ENCODE measurements around the gene RAB40C.

RAB40C gene

DNA sequence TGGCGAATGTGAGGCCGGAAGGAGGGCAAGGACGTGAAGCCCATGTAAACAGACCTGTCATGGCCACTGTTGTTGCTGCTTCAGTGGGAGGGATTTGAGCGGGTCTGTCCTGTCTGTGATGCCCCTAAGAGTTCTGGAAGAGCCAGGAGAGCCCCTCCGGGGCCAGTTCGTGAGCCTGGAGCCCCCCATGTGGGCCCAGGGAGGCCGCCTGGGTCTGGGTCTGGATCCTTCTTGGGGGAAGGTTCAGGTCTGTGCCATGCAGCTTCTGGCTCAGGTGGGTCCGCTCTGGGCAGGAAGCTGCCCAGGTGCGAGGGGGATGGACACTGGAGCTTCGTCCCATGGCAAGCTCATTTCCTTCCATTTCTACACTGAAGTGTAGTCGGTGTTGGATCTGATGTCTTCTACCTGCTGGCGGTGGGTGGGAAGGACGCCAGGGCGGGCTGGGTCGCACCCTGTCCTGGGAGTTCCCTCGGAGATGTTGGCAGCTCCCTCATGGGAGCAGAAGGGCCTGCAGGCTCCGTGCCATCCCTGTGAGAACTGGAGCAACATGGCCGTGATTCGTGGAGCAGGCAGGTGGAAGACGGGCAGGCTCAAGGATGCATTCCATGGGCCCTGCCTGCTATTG lies 29.7 kb downstream of the RAB40C start:
- no peak for DNase-seq

DNA sequence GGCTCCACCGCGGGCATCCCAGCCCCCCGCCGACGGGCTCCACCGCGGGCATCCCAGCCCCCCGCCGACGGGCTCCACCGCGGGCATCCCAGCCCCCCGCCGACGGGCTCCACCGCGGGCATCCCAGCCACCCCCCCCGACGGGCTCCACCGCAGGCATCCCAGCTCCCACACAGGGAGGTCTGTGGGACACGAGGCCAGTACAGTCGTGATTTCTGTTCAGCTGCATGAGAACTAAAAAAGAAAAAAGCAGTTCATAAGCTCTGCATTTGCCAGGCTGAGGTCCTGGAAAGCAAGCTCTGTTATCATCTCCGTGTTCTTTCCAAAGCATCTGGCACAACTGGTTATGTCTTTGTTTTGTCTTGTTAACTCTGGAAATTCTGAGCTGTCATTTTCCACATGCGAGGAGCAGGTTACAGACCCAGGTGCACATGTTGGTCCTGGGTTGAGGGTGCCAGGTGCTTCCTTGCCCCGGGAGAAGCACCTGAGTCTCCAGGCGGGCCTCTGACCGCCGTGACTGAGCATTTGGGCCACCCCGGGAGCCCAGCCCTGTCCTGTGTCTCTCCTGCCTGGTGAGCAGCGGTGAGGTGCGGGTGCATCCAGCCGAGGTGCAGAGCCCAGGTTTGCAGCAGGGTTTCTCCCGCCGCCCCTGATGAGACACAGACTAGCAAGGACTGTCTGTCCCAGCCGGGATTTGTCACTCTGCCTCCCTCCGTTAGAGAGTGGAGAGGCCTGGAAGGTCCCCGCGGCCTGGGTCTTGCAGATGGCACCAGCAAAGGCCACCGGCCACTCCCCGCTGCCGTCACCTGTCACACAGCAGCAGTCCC lies 31.0 kb downstream of the RAB40C start:
- DNase-seq, result no peak

DNA sequence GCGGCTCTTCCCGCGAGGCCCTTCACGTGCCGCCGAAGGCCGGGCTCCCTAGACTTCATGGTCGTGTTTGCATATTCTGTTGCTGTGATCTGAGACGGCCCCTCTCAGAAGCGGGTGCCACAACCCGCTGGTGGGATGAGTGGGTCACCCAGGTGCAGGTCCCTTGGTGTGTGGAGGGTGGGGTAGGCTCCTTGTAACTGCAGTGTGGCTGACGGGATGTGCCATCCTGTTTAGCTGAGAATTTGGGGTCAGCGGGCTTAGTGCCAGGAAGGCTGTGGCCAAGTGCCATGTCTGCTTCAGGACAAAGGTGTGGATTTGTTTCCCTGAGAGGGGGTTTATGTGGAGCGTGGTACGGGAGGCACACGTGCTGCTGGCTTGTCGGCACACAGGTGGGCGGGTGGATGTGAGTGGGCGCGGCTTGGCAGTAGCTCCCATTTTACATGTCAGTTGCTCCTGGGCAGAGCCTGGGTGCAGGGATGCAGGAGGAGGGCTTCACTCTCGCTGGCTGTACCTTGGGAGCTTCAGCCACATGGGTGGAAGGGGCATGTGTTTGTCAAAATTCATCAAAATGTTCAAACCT lies 31.8 kb downstream of the RAB40C start:
- no peak for DNase-seq

DNA sequence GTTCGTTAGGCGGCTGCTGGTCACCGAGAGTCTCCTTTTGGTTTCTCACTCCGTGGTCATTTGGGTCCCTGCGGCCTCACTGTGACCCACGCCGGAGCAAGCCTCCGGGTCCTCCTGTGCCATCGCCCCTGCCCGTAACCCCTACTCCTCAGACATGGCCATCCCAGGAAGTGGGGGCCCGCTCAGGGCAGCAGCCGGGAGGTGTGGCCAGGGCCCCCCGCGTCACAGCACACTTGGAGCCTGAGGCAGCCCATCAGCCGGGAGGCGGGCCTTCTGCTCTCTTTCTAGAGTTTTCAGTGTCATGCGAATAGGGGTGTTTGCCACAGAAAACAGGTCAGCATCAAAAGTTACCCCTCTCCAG lies 33.0 kb downstream of the RAB40C start:
- DNase-seq, result no peak

DNA sequence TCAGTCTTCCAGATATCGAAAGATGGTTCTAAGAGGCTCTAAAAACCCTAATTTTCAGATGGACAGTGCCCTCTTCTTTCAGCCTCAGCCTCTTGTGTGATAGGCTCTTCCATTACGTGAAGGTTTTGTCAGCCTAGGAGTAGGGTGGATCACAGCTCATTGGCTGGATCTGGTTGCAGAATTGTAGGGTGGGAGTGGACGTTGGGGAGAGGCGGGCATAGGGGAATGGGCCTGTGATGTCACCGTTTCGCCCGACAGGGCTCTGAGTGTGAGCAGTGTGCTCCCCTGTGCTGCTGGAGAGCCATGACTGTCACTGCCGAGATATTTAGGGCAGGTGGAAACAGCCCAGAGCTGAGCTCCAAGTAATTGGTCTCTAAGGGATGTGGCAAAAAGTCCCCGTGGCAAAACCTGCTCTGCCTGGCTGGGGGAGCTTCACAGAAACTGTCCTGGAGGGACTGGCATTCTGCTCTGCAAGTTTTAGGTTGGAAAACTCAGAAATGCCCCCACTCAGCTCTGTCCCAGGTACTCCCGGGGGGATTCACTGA lies 34.7 kb downstream of the RAB40C start:
- no peak for DNase-seq

DNA sequence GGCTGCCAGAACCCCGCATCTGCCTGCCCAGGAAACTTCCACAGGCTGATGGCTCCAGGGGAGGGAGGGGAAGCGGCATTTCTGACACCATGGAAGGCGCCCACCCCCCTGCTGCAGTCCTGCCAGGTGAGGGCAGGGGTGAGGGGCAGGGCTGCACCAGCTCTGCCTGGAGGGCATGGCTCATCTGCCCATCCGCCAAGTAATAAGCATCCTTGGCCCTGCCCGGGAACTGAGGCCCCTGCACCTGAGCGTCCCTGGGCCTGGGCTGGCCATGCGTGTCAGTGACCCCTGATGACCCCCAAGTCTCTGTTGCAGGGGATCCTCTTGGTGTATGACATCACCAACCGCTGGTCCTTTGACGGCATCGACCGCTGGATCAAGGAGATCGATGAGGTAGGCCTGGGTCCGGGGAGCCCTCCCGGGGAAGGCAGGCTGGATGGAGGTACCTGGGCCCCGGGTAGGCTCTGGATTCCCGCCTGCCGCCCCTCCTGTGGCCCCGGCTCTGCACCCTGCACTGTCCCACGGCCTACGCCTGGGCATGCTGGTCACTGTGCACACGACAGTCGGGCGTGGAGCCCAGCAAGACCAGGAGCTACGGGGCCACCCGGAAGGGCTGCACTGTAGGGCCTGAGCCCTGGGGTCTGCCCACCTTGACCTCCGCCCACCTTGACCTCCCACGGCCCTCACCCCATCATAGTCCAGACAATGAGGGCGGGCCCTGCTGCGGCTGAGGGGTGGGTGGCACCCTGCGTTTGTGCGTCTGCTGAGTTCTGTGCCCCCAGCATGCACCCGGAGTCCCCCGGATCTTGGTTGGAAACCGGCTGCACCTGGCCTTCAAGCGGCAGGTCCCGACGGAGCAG lies 35.5 kb downstream of the RAB40C start:
- no peak for DNase-seq

DNA sequence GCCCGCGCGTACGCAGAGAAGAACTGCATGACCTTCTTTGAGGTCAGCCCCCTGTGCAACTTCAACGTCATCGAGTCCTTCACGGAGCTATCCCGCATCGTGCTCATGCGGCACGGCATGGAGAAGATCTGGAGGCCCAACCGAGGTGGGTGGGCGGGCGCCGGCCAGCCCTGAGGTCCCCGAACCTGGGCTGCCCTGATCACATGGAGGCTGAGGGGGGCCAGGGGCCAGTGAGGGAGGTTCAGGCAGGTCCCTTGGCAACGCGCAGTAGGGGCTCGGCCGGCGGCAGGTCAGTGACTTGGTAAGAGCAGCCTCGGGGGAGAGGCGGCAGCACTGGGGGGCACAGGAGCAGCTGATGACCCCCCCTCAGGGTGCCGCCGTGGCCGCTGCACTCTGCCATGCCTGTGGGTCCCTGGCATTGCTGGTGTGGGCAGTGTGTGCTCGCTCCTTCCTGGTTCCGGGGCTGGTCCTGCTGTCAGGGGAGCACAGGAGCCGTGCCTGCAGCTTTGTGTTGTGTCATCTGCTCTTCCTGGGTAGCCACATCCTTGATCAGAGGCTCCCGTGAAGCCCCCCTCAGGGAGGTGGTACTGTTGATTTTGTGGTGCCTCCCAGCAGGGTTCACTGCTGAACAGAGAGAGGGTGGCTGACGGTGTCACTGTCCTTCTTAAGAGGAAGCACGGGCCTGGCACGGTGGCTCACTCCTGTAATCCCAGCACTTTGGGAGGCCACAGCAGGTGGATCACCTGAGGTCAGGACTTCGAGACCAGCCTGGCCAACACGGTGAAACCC lies 36.3 kb downstream of the RAB40C start:
- DNase-seq, result no peak

DNA sequence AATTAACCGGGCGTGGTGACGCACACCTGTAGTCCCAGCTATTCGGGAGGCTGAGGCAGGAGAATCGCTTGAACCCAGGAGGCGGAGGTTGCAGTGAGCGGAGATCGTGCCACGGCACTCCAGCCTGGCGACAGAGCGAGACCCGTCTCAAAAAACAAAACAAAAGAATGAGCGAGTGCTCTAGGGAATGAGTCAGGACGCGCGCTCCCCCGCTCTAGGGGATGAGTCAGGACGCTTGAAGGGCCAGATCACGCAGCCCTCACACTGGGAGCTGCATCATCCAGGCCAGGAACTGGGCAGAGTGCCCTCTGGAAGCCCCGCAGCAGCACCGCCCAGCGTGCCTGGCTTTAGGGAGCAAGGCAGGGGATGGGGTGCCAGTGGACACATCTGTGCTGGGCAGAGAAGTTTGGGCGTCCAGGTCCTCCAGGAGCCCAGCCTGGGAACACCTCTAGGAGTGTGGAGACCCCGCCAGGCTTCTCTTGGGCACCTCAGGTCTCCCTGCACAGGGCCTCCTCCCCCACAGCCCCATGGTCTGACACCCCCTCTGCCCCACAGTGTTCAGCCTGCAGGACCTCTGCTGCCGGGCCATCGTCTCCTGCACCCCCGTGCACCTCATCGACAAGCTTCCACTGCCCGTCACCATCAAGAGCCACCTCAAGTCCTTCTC lies 37.1 kb downstream of the RAB40C start:
- no peak for DNase-seq

DNA sequence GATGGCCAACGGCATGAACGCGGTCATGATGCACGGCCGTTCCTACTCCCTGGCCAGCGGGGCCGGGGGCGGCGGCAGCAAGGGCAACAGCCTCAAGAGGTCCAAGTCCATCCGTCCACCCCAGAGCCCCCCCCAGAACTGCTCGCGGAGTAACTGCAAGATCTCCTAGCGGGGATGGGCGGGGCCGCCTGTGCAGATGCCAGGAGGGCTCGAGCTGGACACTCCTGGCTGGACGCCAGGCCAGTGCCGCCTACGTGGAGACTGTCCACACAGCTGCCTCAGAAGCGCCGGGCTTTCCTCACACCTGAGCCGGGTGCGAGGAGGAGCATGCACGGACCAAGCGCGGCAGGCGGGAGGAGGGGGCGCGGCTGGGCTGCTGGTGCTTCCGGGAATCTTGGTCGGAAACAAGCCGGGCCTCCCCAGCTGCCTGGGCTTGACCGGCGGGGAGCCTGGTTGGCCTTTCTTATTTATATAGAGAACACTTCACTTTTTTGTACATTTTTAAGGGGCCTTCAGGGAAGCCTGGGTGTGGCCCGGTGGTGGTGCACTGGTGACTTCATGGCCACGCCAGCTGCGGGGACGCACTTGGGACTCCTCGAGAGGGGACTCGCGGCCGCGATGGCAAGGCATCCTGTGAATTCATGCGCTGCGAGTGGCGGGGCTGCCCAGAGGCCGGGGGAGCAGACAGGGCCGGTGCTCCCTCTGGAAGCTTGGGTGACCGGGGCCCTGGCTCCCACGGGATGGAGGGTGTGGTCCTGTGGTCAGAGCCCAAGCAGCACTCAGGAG lies 37.8 kb downstream of the RAB40C start:
- DNase-seq, result no peak

DNA sequence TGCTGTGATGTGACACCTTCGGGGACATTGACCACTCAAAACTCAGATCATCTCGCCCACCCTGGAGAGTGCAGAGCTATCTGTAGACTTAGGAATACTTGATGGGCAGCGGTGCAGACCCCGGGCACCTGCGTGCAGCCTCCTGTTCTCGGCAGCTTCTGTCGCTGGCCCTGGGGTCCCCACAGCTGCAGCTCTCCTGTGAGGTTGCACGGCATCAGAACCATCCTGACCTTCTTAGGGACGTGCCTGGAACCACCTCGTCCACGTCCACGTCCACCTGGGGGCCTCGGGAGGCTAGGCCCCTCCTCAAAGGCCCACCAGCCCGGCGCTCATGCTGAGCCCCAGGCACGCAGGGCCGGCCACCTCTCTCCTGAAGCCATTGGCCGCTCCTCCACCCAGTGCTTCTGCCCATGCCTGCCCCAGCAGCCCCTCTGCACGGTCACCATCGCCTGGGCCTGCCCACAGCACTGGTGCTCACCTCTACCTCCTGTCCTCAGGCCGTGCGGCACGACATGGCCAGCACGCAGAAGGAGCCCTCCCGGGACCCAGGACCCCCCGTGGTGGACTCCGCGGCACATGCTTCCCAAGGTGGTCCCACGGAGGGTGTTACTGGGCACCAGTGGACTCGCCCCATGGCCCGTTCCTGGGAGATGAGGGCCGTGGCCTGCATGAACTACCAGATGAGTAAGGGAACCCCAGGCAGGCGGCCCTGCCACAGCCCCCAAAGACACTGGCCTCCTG lies 38.6 kb downstream of the RAB40C start:
- no peak for DNase-seq

DNA sequence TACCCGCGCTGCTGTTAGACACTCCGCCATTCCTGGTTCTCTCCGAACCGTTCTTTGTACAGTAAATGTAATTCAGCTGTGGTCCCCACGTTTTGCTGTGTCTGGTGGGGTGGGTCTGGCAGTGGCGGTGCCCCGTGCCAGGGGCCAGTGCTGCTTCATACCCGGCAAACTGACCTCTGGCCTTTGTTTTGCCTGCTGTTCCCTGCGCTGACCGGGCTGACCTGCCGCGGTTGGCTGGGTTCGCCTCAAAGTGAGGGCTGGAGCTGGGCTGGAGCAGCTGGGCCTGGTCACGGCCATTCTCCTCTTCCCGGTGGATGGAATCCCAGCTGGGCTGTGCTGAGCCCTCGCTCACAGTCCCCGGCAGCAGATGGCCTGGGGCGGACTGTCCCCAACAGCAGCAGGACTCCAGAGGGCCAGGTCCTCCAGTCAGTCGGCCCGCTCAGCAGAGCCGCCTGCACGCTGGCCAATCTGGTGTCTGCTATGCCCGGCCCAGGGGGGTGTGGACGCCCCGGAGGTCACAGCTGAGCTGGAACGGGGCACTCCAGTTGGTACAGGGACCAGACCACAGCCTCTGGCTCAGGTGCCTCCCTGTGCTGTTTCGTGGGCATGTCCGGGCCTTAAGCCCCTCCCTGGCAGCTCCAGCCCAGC lies 39.4 kb downstream of the RAB40C start:
- no peak for DNase-seq

DNA sequence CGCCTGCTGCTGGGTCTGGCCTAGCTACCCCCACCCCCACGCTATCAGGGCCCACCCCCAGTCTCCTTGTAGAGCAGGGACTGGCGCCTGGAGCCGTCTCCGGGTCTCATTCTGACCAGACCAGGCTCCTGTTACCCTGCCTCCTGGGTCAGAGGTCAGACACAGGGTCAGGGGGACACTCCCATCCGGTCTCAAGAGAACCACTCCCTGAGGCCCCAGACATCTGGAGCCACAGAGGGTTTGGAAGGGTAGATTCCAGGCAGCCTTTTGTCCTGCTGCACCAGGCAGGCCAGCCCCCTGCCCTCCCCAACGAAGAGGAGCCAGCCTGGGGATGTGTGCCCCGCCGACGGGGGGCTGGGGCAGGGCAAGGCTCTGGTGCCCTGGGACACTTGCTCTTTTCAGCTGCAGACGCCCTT lies 40.0 kb downstream of the RAB40C start:
- no peak for DNase-seq

DNA sequence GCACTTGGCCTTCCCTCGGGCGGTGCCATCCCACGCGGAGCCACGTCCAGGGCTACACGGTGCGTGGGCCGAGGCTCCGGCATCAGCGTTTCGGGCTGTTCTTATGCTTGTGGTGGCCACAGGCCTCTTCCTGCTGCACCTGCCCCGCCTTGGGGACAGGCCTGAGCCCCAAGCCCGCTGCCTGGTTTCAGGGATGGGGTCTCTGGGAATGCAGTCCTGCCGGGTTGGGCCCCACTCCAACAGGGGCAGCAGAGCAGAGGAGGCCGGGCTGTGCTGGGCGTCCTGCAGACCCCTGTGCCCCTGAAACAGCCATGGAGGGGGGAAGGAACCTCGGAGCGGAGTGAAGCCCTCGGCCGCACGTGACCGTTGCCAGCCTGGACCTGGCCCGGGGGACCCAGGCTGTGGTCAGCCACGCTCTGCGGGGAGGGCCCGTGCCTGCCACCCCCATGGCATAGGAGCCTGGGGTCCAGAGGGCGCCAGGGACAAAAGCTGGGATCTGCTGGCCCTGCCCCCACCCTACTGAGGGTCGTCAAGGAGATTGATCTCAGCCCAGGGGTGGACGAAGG lies 40.5 kb downstream of the RAB40C start:
- DNase-seq, result no peak

DNA sequence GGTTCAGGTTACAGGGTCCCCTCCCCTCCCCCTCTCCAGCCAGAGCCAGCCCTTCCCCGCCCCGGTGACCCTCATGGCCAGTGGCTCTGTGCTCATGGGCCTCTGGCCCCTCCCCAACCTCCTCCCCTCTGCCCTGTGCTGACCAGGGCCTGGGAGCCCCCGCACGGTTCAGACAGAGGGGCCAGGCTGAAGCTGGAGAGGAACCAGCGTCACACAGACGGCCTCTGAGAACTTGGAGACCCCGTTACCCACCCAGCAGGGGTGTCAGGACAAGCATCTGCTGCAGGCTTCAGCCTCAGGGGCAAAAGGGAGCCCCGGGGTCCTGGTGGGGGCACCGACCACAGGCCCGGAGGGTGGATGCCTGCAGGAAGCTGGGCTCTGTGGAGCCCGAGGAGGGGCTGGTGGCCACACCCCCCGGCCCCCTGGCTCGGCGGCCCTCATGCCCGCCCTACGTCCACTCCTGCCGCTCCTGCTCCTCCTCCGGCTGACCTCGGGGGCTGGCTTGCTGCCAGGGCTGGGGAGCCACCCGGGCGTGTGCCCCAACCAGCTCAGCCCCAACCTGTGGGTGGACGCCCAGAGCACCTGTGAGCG lies 41.0 kb downstream of the RAB40C start, which contains the start of gene WFIKKN1:
TSS of gene WFIKKN1 (plus strand) at position 171 of the 591 bp plus-strand sequence. CDS start at position 440, 269 bp downstream.
- DNase-seq, result no peak

DNA sequence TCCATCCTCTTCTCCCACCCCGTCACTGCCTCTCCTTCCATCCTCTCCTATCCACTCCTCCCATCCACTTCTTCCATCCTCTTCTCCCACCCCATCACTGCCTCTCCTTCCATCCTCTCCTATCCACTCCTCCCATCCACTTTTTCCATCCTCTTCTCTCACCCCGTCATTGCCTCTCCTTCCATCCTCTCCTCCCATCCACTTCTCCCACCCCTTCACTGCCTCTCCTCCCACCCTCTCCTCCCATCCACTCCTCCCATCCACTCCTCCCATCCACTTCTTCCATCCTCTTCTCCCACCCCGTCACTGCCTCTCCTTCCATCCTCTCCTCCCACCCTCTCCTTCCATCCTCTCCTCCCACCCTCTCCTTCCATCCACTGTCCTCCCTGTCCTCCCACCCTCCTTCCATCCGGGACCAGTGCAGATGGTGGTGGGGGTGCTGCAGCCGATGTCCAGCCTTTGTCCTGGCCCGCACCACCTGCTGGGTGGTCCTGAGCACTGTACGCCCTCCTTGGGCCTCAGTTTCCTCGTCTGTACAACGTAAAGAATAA lies 42.0 kb downstream of the RAB40C start:
- no peak for DNase-seq

DNA sequence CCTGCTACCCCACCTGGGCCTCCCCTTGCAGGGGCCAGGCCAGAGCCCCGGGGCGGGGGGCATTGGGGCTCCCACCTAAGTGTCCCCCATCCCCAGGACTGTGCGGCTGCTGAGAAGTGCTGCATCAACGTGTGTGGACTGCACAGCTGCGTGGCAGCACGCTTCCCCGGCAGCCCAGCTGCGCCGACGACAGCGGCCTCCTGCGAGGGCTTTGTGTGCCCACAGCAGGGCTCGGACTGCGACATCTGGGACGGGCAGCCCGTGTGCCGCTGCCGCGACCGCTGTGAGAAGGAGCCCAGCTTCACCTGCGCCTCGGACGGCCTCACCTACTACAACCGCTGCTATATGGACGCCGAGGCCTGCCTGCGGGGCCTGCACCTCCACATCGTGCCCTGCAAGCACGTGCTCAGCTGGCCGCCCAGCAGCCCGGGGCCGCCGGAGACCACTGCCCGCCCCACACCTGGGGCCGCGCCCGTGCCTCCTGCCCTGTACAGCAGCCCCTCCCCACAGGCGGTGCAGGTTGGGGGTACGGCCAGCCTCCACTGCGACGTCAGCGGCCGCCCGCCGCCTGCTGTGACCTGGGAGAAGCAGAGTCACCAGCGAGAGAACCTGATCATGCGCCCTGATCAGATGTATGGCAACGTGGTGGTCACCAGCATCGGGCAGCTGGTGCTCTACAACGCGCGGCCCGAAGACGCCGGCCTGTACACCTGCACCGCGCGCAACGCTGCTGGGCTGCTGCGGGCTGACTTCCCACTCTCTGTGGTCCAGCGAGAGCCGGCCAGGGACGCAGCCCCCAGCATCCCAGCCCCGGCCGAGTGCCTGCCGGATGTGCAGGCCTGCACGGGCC lies 42.8 kb downstream of the RAB40C start:
- DNase-seq, result no peak

DNA sequence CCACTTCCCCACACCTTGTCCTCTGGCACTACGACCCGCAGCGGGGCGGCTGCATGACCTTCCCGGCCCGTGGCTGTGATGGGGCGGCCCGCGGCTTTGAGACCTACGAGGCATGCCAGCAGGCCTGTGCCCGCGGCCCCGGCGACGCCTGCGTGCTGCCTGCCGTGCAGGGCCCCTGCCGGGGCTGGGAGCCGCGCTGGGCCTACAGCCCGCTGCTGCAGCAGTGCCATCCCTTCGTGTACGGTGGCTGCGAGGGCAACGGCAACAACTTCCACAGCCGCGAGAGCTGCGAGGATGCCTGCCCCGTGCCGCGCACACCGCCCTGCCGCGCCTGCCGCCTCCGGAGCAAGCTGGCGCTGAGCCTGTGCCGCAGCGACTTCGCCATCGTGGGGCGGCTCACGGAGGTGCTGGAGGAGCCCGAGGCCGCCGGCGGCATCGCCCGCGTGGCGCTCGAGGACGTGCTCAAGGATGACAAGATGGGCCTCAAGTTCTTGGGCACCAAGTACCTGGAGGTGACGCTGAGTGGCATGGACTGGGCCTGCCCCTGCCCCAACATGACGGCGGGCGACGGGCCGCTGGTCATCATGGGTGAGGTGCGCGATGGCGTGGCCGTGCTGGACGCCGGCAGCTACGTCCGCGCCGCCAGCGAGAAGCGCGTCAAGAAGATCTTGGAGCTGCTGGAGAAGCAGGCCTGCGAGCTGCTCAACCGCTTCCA lies 43.6 kb downstream of the RAB40C start:
- no peak for DNase-seq
